GM19372 (cell line): ENCODE data around the gene ARID5B.
"Not testable (repeated sequence)": the region's sequence is repeated elsewhere in the genome, so short reads cannot be mapped to it uniquely, and the experiment has no call there.

Source experiments
- ATAC-seq: cut with Tn5 transposase; IDR thresholded peaks from one replicate; pipeline ENCODE4 v1.9.1; 2021; ENCODE audit warnings: mild to moderate bottlenecking, low read depth, moderate library complexity; ENCODE audit not compliant: unreplicated experiment

Gene ARID5B

GRCh38 chr10:61959814-61960213 lies 58.3 kb downstream of the ARID5B start:
- no peak for ATAC-seq

DNA sequence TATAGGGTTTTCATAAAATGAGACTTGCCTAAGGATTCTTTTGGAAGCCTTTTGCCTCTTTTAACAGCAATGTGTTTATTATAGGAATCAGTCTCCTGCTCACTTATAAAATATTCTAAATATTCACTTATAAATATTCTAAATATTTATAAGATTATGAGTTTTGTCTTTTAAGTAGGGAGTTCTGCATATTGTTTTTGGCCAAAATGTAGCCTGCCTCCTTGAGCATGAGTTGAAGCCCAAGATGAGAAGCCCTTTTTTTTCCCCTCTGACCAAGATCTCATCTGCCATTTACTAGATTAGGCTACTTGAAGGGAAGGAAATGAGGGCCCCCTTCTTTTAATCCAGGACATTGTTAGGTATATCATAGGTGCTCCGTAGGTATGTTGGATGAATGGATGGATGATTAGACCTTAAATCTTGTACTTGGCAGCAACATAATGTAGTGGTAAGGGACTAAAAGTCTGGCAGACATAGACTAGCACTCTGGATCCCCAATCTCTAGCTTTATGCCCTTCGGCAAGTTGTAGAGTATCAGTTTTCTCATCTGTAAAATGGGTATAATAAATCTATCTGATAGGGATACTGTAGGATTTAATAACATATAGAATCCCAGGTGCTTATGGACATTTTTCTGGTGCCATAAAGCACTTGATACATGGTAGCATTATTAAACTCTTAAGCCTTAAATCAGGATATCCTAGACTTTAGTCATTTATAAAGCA lies 59.1 kb downstream of the ARID5B start:
- ATAC-seq: no peak

- peak; percentile 78 for ATAC-seq
Observed at GRCh38 chr10:61961278-61961677, 59.8 kb downstream of the ARID5B start.

- no peak for ATAC-seq
Observed at GRCh38 chr10:61962971-61963370, 61.5 kb downstream of the ARID5B start.

DNA sequence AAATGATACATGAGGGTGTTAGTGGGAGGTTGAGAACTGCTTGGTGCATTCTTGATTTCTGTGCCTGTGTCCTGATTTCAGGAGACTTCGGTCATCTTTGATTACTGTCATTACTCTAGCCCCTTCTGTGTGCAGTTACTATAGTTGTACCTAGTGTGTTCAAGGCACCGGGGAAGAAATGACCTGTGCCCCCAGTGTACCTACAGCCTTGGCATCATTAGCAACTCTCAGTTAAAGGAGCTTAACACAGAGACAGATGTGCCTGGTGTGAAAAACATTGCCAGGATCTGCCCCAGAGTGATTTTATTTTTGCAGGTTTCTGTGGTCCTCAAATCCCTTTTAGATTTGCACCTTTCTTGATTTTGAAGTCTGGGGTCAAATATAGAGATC lies 62.2 kb downstream of the ARID5B start:
- ATAC-seq: no peak

DNA sequence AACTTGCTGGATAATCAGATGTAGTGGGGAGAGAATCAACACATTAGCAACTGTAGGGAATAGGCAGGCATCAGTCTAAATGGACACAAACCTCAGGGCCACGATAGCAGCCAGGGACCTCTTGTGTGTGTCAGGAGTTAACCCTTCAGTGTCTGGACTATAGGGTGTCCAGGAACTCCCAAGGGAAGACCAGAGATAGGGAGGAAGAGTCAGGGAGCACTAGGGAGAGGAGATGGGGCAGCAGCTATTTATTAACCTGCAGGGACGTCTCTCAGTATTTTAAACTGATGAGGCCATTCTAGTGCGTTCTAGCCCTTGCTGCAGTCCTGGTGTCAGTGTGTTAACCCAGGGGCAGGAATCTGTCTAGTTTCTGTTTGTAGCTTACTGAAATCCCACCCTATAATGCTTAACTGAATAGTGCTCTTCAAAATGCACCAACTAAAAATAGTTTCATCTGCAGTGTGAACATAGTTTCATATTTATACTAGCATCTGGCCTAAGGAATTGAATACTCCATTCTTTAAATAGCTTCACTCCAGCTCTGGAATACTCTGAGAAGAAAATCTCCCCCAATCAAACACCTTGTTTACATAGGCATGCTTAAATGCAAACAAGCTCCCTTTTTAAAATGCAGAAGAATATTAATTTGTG lies 62.7 kb downstream of the ARID5B start:
- ATAC-seq: no peak

DNA sequence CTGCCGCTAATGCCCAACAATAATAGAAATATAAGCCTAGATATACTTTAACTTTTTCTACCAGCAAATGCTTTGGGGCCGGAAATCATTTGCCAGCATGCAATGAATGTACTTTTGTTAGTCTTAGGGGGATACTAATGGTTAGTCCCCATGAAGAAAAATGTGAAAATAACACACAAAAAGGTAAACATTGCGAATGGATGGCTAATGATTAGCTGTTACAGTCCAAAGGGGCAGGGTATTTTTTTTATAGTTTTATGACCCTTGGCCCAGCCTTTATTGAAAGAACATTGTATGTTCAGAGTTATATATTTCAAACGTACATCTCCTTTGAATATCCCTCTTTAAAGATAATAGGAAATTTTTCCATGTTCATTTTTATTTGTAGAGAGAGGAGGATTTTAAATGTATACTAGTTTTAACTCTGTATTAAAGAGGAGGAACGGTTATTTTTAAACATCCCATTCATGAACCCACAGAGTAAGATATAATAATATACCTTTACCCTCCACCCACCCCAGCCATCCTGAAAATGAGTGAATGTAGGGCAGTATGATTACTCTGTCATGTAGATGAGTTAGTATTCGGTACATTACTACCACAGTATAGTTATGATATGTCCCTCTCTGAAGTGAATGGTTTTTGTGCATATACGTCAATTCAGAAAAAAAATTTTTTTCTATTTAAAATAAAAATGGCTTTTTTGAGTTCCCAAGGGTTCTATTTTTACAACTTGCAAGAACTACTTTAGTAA lies 63.6 kb downstream of the ARID5B start:
- no peak for ATAC-seq

DNA sequence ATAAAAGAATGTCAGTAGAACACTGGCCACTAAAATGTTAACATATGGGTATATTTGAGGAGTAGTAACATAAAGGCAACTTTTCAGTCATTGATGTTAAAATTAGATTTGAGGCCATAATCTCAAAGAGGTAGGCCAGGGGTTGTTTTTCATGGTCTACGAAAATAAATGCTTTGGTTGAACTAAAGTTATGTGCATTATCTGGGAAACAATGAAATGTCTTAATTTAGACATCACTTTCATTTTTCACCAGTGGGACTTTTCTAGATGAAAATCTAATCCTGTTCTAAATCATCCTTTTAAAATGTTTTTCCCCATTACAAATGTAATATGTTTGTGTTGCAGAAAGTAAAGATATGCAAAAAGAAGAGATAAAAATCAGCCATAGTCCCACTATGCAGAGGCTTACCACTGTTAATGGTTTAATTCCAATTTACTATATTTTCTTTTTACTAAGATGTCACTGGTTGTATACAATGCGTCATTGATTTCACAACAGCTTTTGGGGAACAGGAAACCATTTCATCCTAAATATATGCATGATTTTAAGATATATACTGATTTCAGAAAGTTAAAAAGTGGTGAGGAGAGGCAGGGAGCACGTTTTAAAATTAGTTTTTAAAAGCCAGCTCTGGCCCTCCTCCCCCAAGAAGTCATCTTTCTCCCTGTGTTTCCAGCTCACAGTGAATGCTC lies 64.3 kb downstream of the ARID5B start:
- no peak for ATAC-seq

DNA sequence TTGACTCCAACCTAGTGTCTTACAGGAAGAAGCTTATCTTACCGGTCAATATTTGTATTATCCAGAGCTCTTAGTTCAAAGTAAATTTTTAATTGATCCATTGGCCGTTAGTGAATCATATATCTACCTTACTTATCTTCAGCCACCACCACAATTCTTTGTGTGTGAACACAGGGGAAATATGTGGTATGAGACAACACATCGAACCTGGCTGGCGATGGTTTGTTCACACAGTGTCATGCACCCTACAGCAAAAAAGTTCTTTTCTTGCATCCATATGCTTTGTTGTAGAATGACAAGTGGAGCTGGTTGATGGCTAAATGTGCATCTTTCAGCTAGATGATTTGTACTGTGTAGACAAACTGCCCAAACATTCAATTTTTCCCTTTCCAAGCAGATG lies 65.8 kb downstream of the ARID5B start:
- no peak for ATAC-seq

- no peak for ATAC-seq
Observed at GRCh38 chr10:61970182-61971002, 68.9 kb downstream of the ARID5B start.

DNA sequence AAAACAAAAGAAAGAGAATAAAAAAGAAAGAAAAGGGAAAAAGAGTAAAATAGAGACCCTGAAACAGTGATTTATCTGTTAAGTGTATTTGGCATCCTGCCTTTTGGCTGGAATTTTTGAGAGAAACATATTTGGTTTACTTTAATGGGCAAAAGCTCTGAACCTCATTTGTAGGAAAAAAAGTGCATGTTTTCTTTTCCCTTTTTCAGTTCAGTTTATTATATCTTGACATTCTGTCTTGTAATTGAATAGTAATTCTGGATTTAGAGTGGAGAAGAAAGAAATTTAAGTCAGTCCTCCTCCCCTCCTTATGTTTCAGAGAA lies 69.5 kb downstream of the ARID5B start:
- ATAC-seq: no peak

DNA sequence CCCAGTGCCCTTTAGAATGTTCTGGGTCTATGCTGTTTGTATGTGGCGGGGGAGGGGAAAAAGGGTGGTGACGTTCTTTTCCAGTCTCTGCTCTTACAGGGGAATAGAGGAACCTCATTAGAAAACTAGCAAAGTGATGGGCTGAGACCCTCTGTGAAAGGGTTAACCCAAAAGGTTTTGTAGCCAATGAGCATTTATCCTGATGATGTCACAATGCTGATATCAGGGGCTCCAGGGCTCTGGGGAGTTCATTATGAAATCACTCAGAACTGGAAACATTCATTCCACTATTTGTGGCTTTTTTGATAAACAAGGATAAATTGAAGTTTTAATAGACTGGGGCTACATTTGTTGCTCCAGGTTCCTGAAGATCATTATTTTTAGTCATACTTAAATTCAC lies 71.7 kb downstream of the ARID5B start:
- no peak for ATAC-seq

DNA sequence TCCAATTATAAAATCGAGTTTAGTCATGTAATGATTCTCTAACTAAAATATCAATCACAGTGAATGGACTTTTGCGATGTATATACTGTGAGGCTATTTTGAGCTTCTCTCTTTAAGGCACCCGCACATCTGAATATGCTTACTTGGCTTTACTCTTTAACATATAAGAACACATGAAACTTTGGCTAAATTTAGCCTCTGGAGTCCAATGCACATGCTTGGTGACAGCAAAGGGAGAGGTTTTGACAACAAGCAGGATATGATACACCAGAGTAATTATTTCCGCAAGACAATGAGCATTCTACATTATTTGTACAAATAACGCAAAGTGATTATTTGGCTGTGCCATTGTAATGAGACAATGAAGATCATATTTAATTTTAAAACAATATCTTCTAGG lies 72.4 kb downstream of the ARID5B start:
- no peak for ATAC-seq

DNA sequence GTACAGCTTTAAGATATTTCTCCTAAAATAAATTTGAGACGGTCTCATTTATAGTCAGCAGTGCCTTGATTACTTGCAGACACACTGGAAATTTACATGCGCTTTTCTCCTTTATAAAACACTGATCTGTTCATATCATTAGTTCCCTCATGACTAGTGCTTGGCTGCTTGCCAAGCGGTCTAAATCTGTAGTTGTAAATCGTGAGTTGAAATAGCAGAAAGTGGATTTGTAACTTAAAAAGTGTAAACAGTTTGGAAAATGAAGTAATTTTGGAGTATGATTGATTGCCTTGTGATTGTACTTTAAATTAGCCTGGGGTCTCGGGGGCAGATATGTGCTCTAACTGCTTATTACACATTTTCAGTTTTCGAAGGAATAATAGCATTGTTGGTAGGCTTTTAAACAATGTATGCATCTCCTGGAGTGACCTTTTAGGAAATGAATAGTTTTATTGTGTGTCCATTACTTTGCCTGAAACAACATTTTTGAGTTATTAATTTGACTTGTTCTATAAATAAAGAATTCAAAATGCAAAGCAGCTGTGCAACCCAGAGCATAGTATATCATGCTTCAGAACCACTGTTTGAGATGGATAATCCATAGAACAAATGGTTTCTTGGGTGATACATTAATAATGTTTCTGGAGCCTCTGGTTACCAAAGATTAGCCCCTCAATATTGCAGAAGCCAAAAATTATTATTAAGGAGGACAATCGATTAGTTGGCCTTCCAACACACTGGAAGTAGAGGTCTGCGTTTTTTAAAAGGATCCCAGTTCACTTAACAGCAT lies 73.3 kb downstream of the ARID5B start:
- ATAC-seq: peak; percentile 13

GRCh38 chr10:61975391-61975932 lies 74.0 kb downstream of the ARID5B start:
- ATAC-seq: peak; percentile 68

DNA sequence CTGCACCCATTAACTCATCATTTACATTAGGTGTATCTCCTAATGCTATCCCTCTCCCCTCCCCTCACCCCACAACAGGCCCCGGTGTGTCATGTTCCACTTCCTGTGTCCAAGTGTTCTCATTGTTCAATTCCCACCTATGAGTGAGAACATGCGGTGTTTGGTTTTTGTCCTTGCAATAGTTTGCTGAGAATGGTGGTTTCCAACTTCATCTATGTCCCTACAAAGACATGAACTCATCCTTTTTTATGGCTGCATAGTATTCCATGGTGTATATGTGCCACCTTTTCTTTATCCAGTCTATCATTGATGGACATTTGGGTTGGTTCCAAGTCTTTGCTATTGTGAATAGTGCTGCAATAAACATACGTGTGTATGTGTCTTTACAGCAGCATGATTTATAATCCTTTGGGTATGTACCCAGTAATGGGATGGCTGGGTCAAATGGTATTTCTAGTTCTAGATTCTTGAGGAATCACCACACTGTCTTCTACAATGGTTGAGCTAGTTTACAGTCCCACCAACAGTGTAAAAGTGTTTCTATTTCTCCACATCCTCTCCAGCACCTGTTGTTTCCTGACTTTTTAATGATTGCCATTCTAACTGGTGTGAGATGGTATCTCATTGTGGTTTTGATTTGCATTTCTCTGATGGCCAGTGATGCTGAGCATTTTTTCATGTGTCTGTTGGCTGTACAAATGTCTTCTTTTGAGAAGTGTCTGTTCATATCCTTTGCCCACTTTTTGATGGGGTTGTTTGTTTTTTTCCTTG lies 75.6 kb downstream of the ARID5B start:
- not testable (repeated sequence) for ATAC-seq

GRCh38 chr10:61978965-61979364 lies 77.5 kb downstream of the ARID5B start:
- no peak for ATAC-seq

DNA sequence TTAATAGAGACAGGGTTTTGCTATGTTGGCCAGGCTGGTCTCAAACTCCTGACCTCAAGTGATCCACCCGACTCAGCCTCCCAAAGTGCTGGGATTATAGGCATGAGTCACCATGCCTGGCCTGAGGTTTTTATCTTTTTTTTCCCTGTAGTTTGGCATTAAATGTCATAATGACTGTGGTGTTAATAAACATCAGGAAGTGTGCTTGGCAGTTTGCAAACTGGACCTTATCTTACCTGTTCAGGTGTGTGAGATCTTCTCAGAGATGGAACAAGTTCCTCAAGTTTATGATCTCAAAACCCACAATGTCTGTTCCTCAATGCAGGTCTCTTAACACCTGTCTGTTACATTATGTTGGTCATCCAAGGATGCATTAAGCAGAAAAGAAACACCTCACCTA lies 80.0 kb downstream of the ARID5B start:
- ATAC-seq: no peak

DNA sequence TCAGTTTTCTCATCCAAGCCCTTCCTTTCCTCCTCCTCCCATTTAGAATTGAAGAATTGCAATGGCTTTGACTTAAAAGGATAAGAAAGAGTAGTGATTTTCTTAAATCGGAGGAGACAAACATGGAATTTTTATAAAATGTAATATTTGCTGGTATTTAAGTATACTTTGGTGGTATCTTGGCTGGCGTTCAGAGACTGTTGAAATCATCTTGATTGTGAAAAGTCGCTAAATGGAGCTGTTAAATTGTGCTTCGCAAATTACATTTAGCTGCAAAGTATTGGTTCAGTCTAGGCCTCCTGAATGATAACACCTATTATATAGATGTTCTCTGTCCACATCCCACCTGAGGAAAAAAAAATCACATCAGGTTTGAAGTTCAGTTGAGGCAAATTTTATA lies 81.8 kb downstream of the ARID5B start:
- no peak for ATAC-seq
